HG03066 (cell line): ENCODE results near the gene MRPL39.

Experiments
- ATAC-seq: cut with Tn5 transposase; IDR thresholded peaks from one replicate; pipeline ENCODE4 v1.9.1; 2021; ENCODE audit warnings: low read depth; ENCODE audit not compliant: unreplicated experiment

Gene MRPL39

GRCh38 chr21:25615880-25616279 lies 8.6 kb upstream of the MRPL39 start:
- no peak for ATAC-seq

- no peak for ATAC-seq
These were observed 7.2 kb upstream of the MRPL39 start for GRCh38 chr21:25614441-25614840.

GRCh38 chr21:25608044-25608737 lies 910 bp upstream of the MRPL39 start:
- ATAC-seq: peak; percentile 74

- ATAC-seq: no peak
These were observed 17.4 kb downstream of the MRPL39 start for GRCh38 chr21:25589887-25590286.

GRCh38 chr21:25586791-25587190 lies 20.5 kb downstream of the MRPL39 start:
- no peak for ATAC-seq

- no peak for ATAC-seq
These were observed 21.0 kb downstream of the MRPL39 start for GRCh38 chr21:25586326-25586725.

GRCh38 chr21:25584833-25585676 lies 22.2 kb downstream of the MRPL39 start:
- ATAC-seq: no peak

- no peak for ATAC-seq
These were observed 23.7 kb downstream of the MRPL39 start for GRCh38 chr21:25583370-25584130.

GRCh38 chr21:25582888-25583287 lies 24.4 kb downstream of the MRPL39 start:
- no peak for ATAC-seq

- ATAC-seq: no peak
These were observed 25.0 kb downstream of the MRPL39 start for GRCh38 chr21:25582164-25582790.

- ATAC-seq: no peak
These were observed 25.7 kb downstream of the MRPL39 start for GRCh38 chr21:25581582-25581981.

GRCh38 chr21:25580912-25581260 lies 26.4 kb downstream of the MRPL39 start:
- ATAC-seq: no peak

GRCh38 chr21:25579226-25580013 lies 27.9 kb downstream of the MRPL39 start:
- no peak for ATAC-seq

- peak; percentile 24 for ATAC-seq
These were observed 29.0 kb downstream of the MRPL39 start for GRCh38 chr21:25578056-25578961.

GRCh38 chr21:25577424-25578055 lies 29.7 kb downstream of the MRPL39 start:
- ATAC-seq: no peak

GRCh38 chr21:25573409-25574206 lies 33.7 kb downstream of the MRPL39 start:
- no peak for ATAC-seq

- ATAC-seq: peak; percentile 49
These were observed 34.4 kb downstream of the MRPL39 start for GRCh38 chr21:25572861-25573310.

- no peak for ATAC-seq
These were observed 35.6 kb downstream of the MRPL39 start for GRCh38 chr21:25571726-25572121.
